Measurements from ENCODE around the gene OOSP2. TPM values are rescaled to one million over a fixed set of nuclear protein-coding genes. Genes with fewer than 3 reads are reported as not detected.

OOSP2 gene
- total RNA-seq, 3 donors from 2014 or later, result not detected

- intact Hi-C loops (cut with DNase I; ENCODE audit: low total_unique reads), result no loop called here
- Histone ChIP-seq H3K27ac (no peak overlapping the region), H3K4me1 (no peaks in the 10 kb centered on the region), H3K27me3 (no peaks in the 10 kb centered on the region), H3K9me3 (no peaks in the 10 kb centered on the region), H3K4me3 (no peak overlapping the region), H3K36me3 (no peaks in the 10 kb centered on the region)
- no peak for DNase-seq (ENCODE audit: low spot score in 2 of 2)
- TF ChIP-seq POLR2AphosphoS5 (IDR thresholded peaks at IDR 0.05) (no peak), CTCF (IDR thresholded peaks at IDR 0.05) (no peak), POLR2A (IDR thresholded peaks at IDR 0.05) (no peak)
Observed at GRCh38 chr11:60078745-60079144, 38.5 kb downstream of the OOSP2 start.

GRCh38 chr11:60080535-60080934 lies 40.3 kb downstream of the OOSP2 start:
- intact Hi-C loops (cut with DNase I; ENCODE audit: low total_unique reads), result no loop called here
- Histone ChIP-seq H3K36me3 (no peaks in the 10 kb centered on the region), H3K9me3 (no peaks in the 10 kb centered on the region), H3K4me3 (no peak overlapping the region), H3K4me1 (no peaks in the 10 kb centered on the region), H3K27ac (no peak overlapping the region), H3K27me3 (no peaks in the 10 kb centered on the region)
- DNase-seq (ENCODE audit: low spot score in 2 of 2), result no peak
- TF ChIP-seq POLR2AphosphoS5 (IDR thresholded peaks at IDR 0.05) (no peak), CTCF (IDR thresholded peaks at IDR 0.05) (no peak), POLR2A (IDR thresholded peaks at IDR 0.05) (no peak)

GRCh38 chr11:60084631-60085273 lies 44.5 kb downstream of the OOSP2 start:
- Histone ChIP-seq H3K36me3 (no peaks in the 10 kb centered on the region), H3K27me3 (no peaks in the 10 kb centered on the region), H3K4me1 (no peaks in the 10 kb centered on the region), H3K4me3 (no peak overlapping the region), H3K9me3 (no peaks in the 10 kb centered on the region), H3K27ac (no peak overlapping the region)
- no peak for TF ChIP-seq POLR2A (IDR thresholded peaks at IDR 0.05)
- no peak for TF ChIP-seq CTCF (IDR thresholded peaks at IDR 0.05)
- TF ChIP-seq POLR2AphosphoS5 (IDR thresholded peaks at IDR 0.05), result no peak
- intact Hi-C loops (cut with DNase I; ENCODE audit: low total_unique reads), result no loop called here
- DNase-seq (ENCODE audit: low spot score in 2 of 2), result no peak

GRCh38 chr11:60085909-60086308 lies 45.7 kb downstream of the OOSP2 start:
- DNase-seq (ENCODE audit: low spot score in 2 of 2), result no peak
- Histone ChIP-seq H3K4me1 (no peaks in the 10 kb centered on the region), H3K36me3 (no peaks in the 10 kb centered on the region), H3K4me3 (no peak overlapping the region), H3K27me3 (no peaks in the 10 kb centered on the region), H3K9me3 (no peaks in the 10 kb centered on the region), H3K27ac (no peak overlapping the region)
- TF ChIP-seq POLR2AphosphoS5 (IDR thresholded peaks at IDR 0.05), result no peak
- TF ChIP-seq CTCF (IDR thresholded peaks at IDR 0.05), result no peak
- TF ChIP-seq POLR2A (IDR thresholded peaks at IDR 0.05), result no peak
- intact Hi-C loops (cut with DNase I; ENCODE audit: low total_unique reads), result no loop called here

- TF ChIP-seq CTCF (IDR thresholded peaks at IDR 0.05), result no peak
- intact Hi-C loops (cut with DNase I; ENCODE audit: low total_unique reads), result no loop called here
Observed at GRCh38 chr11:60087239-60087638, 47.0 kb downstream of the OOSP2 start.

More at GRCh38 chr11:60087239-60087638, 47.0 kb downstream of the OOSP2 start:
- H3K9me3 ChIP-seq, result no peaks in the 10 kb centered on the region
- H3K27me3 ChIP-seq, result no peaks in the 10 kb centered on the region
- no peaks in the 10 kb centered on the region for H3K4me1 ChIP-seq
- H3K27ac ChIP-seq, result no peak overlapping the region
- H3K36me3 ChIP-seq, result no peaks in the 10 kb centered on the region
- DNase-seq (ENCODE audit: low spot score in 2 of 2), result no peak
- no peak overlapping the region for H3K4me3 ChIP-seq
